Hepatocyte (in vitro differentiated cells): ENCODE results near the gene SPON2.

ENCODE experiments used
- CTCF ChIP-seq: fragments of 200-600 bp; sonication (generic); IDR thresholded peaks from 2 replicates; pipeline ENCODE4 v1.5.1; 2016; ENCODE audit warnings: antibody characterized with exemption, mild to moderate bottlenecking; ENCODE audit not compliant: poor library complexity
- EZH2 ChIP-seq: fragments of 200-600 bp; sonication (generic); IDR thresholded peaks from 2 replicates; pipeline ENCODE4 v1.6.1; 2016; ENCODE audit warnings: antibody characterized with exemption, mild to moderate bottlenecking, borderline replicate concordance
- EZH2phosphoT487 ChIP-seq: fragments of 200-600 bp; sonication (generic); IDR thresholded peaks from one replicate; pipeline ENCODE4 v1.6.1; 2018; ENCODE audit warnings: antibody characterized with exemption, mild to moderate bottlenecking, low read depth, moderate library complexity; ENCODE audit not compliant: unreplicated experiment, severe bottlenecking

- TF ChIP-seq CTCF (no peak), EZH2 (no peak), EZH2phosphoT487 (no peak)
Observed at GRCh38 chr4:1211371-1211770, 39.0 kb upstream of the SPON2 start.
